Endothelial cell of umbilical vein (primary cell): Measurements from ENCODE around the gene CEP170. TPM values are rescaled to one million over a fixed set of nuclear protein-coding genes. Genes with fewer than 3 reads are reported as not detected.

Experiments
- BruUV-seq: library from RNA; stranded (reverse); fragments of 400-500 nt; replicated peaks from 2 replicates; lab custom pipeline; 2021; lab: Mats Ljungman, UMichigan
- CTCF ChIA-PET: fragments of 300-600, 350-600 bp; sonication (Branson Sonifier 250); formaldehyde crosslinking; loops from one replicate; lab custom pipeline; 2021; ENCODE audit warnings: antibody characterized with exemption, inconsistent platforms; lab: Charles Lee
- POLR2A ChIA-PET: fragments of 300-600, 350-600 bp; sonication (Branson Sonifier 250); formaldehyde crosslinking; loops from one replicate; lab custom pipeline; 2021; ENCODE audit warnings: antibody characterized with exemption, inconsistent platforms; lab: Charles Lee
- DNase-seq: peaks from one replicate; pipeline ENCODE4 v3.0.0-alpha.2; 2011; ENCODE audit warnings: low read depth, low spot score
- FAIRE-seq: peaks from 2 replicates; lab custom pipeline; 2011; peaks lifted over from hg19 to GRCh38; lab: Jason Lieb, UNC
- H2AFZ ChIP-seq: 2 replicates; pipeline ENCODE4 v1.6.0; 2012; ENCODE audit warnings: low read depth, low read length, control low read depth, inconsistent platforms
- H3K27ac ChIP-seq: 2 replicates; pipeline ENCODE4 v1.5.1; 2011; ENCODE audit warnings: low read depth, mild to moderate bottlenecking, control low read depth, low read length, moderate library complexity; ENCODE audit not compliant: insufficient read depth
- H3K27me3 ChIP-seq, 2 experiments: 2 replicates each; pipeline versions ENCODE4 v1.6.0 to v1.6.1; 2011; ENCODE audit warnings: low read length in 2 of 2, mixed read lengths in 1 of 2; ENCODE audit not compliant: control insufficient read depth in 2 of 2, insufficient read depth in 2 of 2
- H3K36me3 ChIP-seq, 2 experiments: 2 replicates in 1 of 2; 3 replicates in 1 of 2; pipeline ENCODE4 v1.5.1; 2011; ENCODE audit warnings: low read length in 2 of 2, mild to moderate bottlenecking in 1 of 2, moderate library complexity in 1 of 2; ENCODE audit not compliant: control insufficient read depth in 2 of 2, insufficient read depth in 2 of 2; ENCODE audit errors: extremely low read depth in 1 of 2
- H3K4me1 ChIP-seq: 3 replicates; pipeline ENCODE4 v1.5.1; 2011; ENCODE audit warnings: mild to moderate bottlenecking, low read length; ENCODE audit not compliant: control insufficient read depth, insufficient read depth; ENCODE audit errors: extremely low read depth
- H3K4me2 ChIP-seq: 2 replicates; pipeline ENCODE4 v1.6.1; 2011; ENCODE audit warnings: low read length, control low read depth, mixed read lengths; ENCODE audit not compliant: insufficient read depth
- H3K4me3 ChIP-seq, 3 experiments: fragments of 200-600 bp in 1 of 3; sonication (generic), shearing (Covaris generic) in 1 of 3; replicated peaks in 1 of 3; 2 replicates each; pipeline ENCODE4 v1.5.1; 2011 to 2016; ENCODE audit warnings: control low read depth in 3 of 3, low read length in 3 of 3, mild to moderate bottlenecking in 2 of 3, inconsistent platforms in 1 of 3, low read depth in 1 of 3, moderate library complexity in 1 of 3; ENCODE audit not compliant: insufficient read depth in 1 of 3
- H3K79me2 ChIP-seq: 2 replicates; pipeline ENCODE4 v1.6.0; 2012; ENCODE audit warnings: low read length, inconsistent platforms; ENCODE audit not compliant: control insufficient read depth, insufficient read depth
- H3K9ac ChIP-seq: replicated peaks from 2 replicates; pipeline ENCODE3; 2011; ENCODE audit warnings: low read length, control low read depth; ENCODE audit not compliant: insufficient read depth; ENCODE audit errors: extremely low read depth
- H3K9me1 ChIP-seq: replicated peaks from 3 replicates; pipeline ENCODE4 v1.6.0; 2011; ENCODE audit warnings: mild to moderate bottlenecking, low read length; ENCODE audit not compliant: control insufficient read depth, insufficient read depth; ENCODE audit errors: extremely low read depth
- H3K9me3 ChIP-seq: replicated peaks from 2 replicates; pipeline ENCODE4 v1.5.1; 2012; ENCODE audit warnings: low read length, inconsistent platforms; ENCODE audit not compliant: control insufficient read depth, insufficient read depth
- H4K20me1 ChIP-seq: replicated peaks from 2 replicates; pipeline ENCODE3; 2011; ENCODE audit warnings: mild to moderate bottlenecking, low read length; ENCODE audit not compliant: control insufficient read depth, insufficient read depth; ENCODE audit errors: extremely low read depth
- EZH2 ChIP-seq: IDR thresholded peaks from 2 replicates; pipeline ENCODE4 v1.6.1; 2012; ENCODE audit warnings: borderline replicate concordance, low read depth, mild to moderate bottlenecking, moderate library complexity, low read length, inconsistent platforms; ENCODE audit not compliant: severe bottlenecking
- FOS ChIP-seq: IDR thresholded peaks from 2 replicates; pipeline ENCODE4 v1.6.1; 2011; ENCODE audit warnings: mild to moderate bottlenecking, low read length, moderate library complexity, borderline replicate concordance; ENCODE audit not compliant: insufficient read depth
- GATA2 ChIP-seq: IDR thresholded peaks from 2 replicates; pipeline ENCODE4 v1.7.0; 2011; ENCODE audit warnings: low read depth, mild to moderate bottlenecking, moderate library complexity, mixed read lengths, low read length; ENCODE audit not compliant: insufficient read length, insufficient read depth
- JUN ChIP-seq: IDR thresholded peaks from 2 replicates; pipeline ENCODE4 v1.6.1; 2011; ENCODE audit warnings: borderline replicate concordance, low read depth; ENCODE audit not compliant: insufficient read length, insufficient read depth
- MYC ChIP-seq: IDR thresholded peaks from one replicate; pipeline ENCODE4 v1.6.1; 2011; ENCODE audit warnings: mild to moderate bottlenecking, low read depth, low read length
- POLR2A ChIP-seq: IDR thresholded peaks from 2 replicates; pipeline ENCODE4 v1.6.1; 2012; ENCODE audit warnings: low read depth, mild to moderate bottlenecking, control low read depth, low read length
- POLR2AphosphoS5 ChIP-seq: IDR thresholded peaks from 2 replicates; pipeline ENCODE4 v1.6.1; 2012; ENCODE audit warnings: low read depth, mild to moderate bottlenecking, control low read depth, low read length, moderate library complexity; ENCODE audit not compliant: insufficient read depth
- dilution Hi-C: fragments of 300-500 bp; cut with MboI; formaldehyde crosslinking; loops from one replicate; pipeline ENCODE4 v1.15.0; 2019; ENCODE audit warnings: low sequenced_read_pairs; ENCODE audit not compliant: extremely low pct_ligation_motif_present
- intact Hi-C: fragments of 100-400 bp; cut with micrococcal nuclease; formaldehyde crosslinking; loops from one replicate; pipeline ENCODE4 v1.10.0; 2022
- polyA plus RNA-seq, 4 experiments: library from polyadenylated mRNA; depleted of rRNA in 3 of 4; stranded (reverse) in 3 of 4; unstranded in 1 of 4; fragments of >200 nt; gene quantifications; 2 replicates each; pipeline versions ENCODE4 v1.2.1 to v1.2.3, GENCODE V29; 2011 to 2012; ENCODE audit warnings: missing spikeins in 1 of 4
- total RNA-seq: library from RNA; stranded (reverse); gene quantifications from 2 replicates; pipeline ENCODE4 v1.2.3, GENCODE V29; 2021
- TF ChIP-seq, protein P1 (sequence below): IDR thresholded peaks from 2 replicates; pipeline ENCODE4 v1.6.1; 2011; ENCODE audit not compliant: insufficient read depth, insufficient read length
- TF ChIP-seq, protein P2 (sequence below), 2 donors: IDR thresholded peaks; 1 replicate in 1 of 2; 2 replicates in 1 of 2; pipeline ENCODE4 v1.5.1; 2011; ENCODE audit warnings: low read length in 2 of 2, mild to moderate bottlenecking in 2 of 2, moderate library complexity in 2 of 2, control low read depth in 1 of 2, inconsistent platforms in 1 of 2, low read depth in 1 of 2; ENCODE audit not compliant: insufficient read depth in 1 of 2; ENCODE audit errors: extremely low read depth in 1 of 2

CEP170 gene
- total and polyA plus RNA-seq, 2 donors (not counting 3 experiments of a cell fraction or from before 2014, with no cell fraction given) = 49.6 to 225 TPM

- H3K27ac ChIP-seq = no peak overlapping the region
- POLR2A ChIA-PET = no interaction called here
- dilution Hi-C loops = no loop called here
- H3K4me1 ChIP-seq = peaks cover 41% of the 10 kb centered on the region
- H4K20me1 ChIP-seq = peaks cover 12% of the 10 kb centered on the region
- BruUV-seq = no TSS peak
- H3K36me3 ChIP-seq = no peaks in the 10 kb centered on the region
- TF ChIP-seq, protein P1, sequence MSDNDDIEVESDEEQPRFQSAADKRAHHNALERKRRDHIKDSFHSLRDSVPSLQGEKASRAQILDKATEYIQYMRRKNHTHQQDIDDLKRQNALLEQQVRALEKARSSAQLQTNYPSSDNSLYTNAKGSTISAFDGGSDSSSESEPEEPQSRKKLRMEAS = no peak
- TF ChIP-seq FOS (no peak), JUN (no peak), MYC (no peak), POLR2AphosphoS5 (no peak), EZH2 (no peak), POLR2A (no peak), GATA2 (no peak)
- TF ChIP-seq, protein P2, sequence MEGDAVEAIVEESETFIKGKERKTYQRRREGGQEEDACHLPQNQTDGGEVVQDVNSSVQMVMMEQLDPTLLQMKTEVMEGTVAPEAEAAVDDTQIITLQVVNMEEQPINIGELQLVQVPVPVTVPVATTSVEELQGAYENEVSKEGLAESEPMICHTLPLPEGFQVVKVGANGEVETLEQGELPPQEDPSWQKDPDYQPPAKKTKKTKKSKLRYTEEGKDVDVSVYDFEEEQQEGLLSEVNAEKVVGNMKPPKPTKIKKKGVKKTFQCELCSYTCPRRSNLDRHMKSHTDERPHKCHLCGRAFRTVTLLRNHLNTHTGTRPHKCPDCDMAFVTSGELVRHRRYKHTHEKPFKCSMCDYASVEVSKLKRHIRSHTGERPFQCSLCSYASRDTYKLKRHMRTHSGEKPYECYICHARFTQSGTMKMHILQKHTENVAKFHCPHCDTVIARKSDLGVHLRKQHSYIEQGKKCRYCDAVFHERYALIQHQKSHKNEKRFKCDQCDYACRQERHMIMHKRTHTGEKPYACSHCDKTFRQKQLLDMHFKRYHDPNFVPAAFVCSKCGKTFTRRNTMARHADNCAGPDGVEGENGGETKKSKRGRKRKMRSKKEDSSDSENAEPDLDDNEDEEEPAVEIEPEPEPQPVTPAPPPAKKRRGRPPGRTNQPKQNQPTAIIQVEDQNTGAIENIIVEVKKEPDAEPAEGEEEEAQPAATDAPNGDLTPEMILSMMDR (IDR thresholded peaks at IDR 0.05; ENCODE audit: extremely low read depth in 1 of 2, insufficient read depth in 1 of 2, low read depth in 1 of 2, low read length in 2 of 2) = no peak
- H3K4me2 ChIP-seq = peak overlapping the region; percentile 98
- DNase-seq = no peak
- H3K9ac ChIP-seq = no peak overlapping the region
- CTCF ChIA-PET = interaction anchor here (0.8 to 1.5 kb wide), 3 partner anchors 13 to 45 kb away, joined by 3 to 4 read pairs (median 3); no protein-coding TSS in a partner anchor
- H3K27me3 ChIP-seq = no peaks in the 10 kb centered on the region
- intact Hi-C loops = loop anchor here (10.0 kb wide), 1 partner anchor 75 kb away; no protein-coding TSS in a partner anchor
- no peaks in the 10 kb centered on the region for H3K9me3 ChIP-seq
- H2AFZ ChIP-seq = no peak overlapping the region
- no peak overlapping the region for H3K4me3 ChIP-seq
- no peaks in the 10 kb centered on the region for H3K9me1 ChIP-seq
- FAIRE-seq = no peak
- H3K79me2 ChIP-seq = peaks cover 98% of the 10 kb centered on the region
Observed at GRCh38 chr1:243250102-243250501, 5.0 kb downstream of the CEP170 start.
